ENCODE data around the gene CAPN5. TPM values are rescaled to one million over a fixed set of nuclear protein-coding genes. Genes with fewer than 3 reads are reported as not detected.
A peak's percentile ranks its signal among the peaks of the same experiment; 100 is the strongest.

Gene CAPN5
- total and polyA plus RNA-seq, 2 of the 13 experiments (the other 11 are each of a cell fraction or from before 2014, with no cell fraction given), result 0.27 to 1.2 TPM

- no peak for TF ChIP-seq STAT6 (CRISPR knock-in tag; IDR thresholded peaks at IDR 0.05; ENCODE audit: borderline replicate concordance)
- TF ChIP-seq NR2C2 (CRISPR knock-in tag; IDR thresholded peaks at IDR 0.05; ENCODE audit: borderline replicate concordance), result no peak
- 0 out of 4 replicates have a peak, but pooled peaks of 1 of the 2 experiments have one; percentile 16 for TF ChIP-seq ATF4 (CRISPR knock-in tag; IDR thresholded peaks at IDR 0.05)
- TF ChIP-seq ZNF205 (CRISPR knock-in tag; IDR thresholded peaks at IDR 0.05), result peak; percentile 47; the same call in 1 of the 2 replicates
- TF ChIP-seq HNRNPK (IDR thresholded peaks at IDR 0.05; ENCODE audit: low read depth, low read length, poor library complexity, severe bottlenecking), result peak; percentile 88
- TF ChIP-seq ZNF503 (CRISPR knock-in tag; IDR thresholded peaks at IDR 0.05), result no peak
- no peak for TF ChIP-seq ZNF12 (CRISPR knock-in tag; IDR thresholded peaks at IDR 0.05)
- TF ChIP-seq TCF12 (IDR thresholded peaks at IDR 0.05), result no peak
- 0 out of 2 replicates have a peak, but pooled peaks have one; percentile 47 for TF ChIP-seq TCF12 (CRISPR knock-in tag; IDR thresholded peaks at IDR 0.05)
- TF ChIP-seq CEBPZ (IDR thresholded peaks at IDR 0.05; ENCODE audit: low read length), result no peak
- peak; percentile 49; the same call in 1 of the 2 replicates for TF ChIP-seq MEIS2 (CRISPR knock-in tag; IDR thresholded peaks at IDR 0.05)
- TF ChIP-seq TBP (CRISPR knock-in tag; IDR thresholded peaks at IDR 0.05), result no peak
- TF ChIP-seq NR2F1 (CRISPR knock-in tag; IDR thresholded peaks at IDR 0.05), result no peak
- no peak for TF ChIP-seq RFX1 (IDR thresholded peaks at IDR 0.05)
- no peak for TF ChIP-seq ZBTB39 (CRISPR knock-in tag; IDR thresholded peaks at IDR 0.05)
- peak; percentile 36; the same call in 1 of the 2 replicates for TF ChIP-seq POLR2G (IDR thresholded peaks at IDR 0.05; ENCODE audit: low read depth, low read length)
Measured at GRCh38 chr11:77066229-77067042, at the start of gene CAPN5 (continued).

All from HepG2 (cell line).